ENCODE measurements around the gene KRTAP5-3.

KRTAP5-3 gene

GRCh38 chr11:1642288-1643145 is 34.3 kb upstream of the KRTAP5-3 start:
- DNase-seq: no peak

DNA sequence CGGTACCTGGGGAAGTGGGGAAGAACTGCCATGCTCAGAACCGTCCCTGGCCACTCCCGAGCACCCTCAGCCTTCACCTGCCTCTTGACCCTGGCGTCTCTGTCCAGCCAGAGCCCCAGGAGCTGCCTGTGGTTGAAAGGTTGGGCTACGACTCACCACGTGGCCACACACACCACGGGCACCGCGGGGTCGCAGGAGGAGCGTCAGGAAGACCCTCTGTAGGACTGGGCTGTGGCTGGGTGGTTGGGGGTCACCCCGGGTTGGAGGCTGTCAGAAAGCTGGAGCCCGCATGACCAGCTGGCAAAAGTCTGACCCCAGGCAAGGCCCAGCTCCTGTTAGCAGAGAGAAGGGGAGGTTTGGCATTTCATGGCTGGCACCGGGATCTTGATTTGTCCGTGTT is 32.8 kb upstream of the KRTAP5-3 start:
- no peak for DNase-seq

GRCh38 chr11:1640076-1640946 is 32.0 kb upstream of the KRTAP5-3 start:
- DNase-seq: peak; percentile 34

- no peak for DNase-seq
These were observed 31.4 kb upstream of the KRTAP5-3 start for GRCh38 chr11:1639666-1640065.

GRCh38 chr11:1639102-1639620 is 30.9 kb upstream of the KRTAP5-3 start:
- DNase-seq: no peak

DNA sequence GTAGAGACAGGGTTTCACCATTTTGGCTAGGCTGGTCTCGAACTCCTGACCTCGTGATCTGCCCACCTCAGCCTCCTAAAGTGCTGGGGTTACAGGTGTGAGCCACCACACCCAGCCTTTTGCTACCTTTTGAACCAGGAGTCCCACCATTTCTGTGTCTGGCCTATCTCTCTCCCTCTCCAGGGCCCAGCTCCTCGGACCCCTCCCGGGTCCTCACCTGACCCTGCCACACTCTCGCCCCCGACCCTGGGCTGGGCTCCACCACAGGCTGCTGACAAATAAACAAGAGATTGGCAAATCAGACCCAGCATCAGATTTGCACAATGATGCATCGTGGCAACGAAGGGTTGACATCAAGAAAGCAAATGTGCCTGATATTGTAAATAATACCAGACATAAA is 30.1 kb upstream of the KRTAP5-3 start:
- no peak for DNase-seq

GRCh38 chr11:1637628-1638027 is 29.4 kb upstream of the KRTAP5-3 start:
- no peak for DNase-seq

- DNase-seq: no peak
These were observed 28.2 kb upstream of the KRTAP5-3 start for GRCh38 chr11:1636291-1636950.

- no peak for DNase-seq
These were observed 25.6 kb upstream of the KRTAP5-3 start for GRCh38 chr11:1633864-1634263.

GRCh38 chr11:1632053-1632714 is 23.9 kb upstream of the KRTAP5-3 start:
- no peak for DNase-seq

DNA sequence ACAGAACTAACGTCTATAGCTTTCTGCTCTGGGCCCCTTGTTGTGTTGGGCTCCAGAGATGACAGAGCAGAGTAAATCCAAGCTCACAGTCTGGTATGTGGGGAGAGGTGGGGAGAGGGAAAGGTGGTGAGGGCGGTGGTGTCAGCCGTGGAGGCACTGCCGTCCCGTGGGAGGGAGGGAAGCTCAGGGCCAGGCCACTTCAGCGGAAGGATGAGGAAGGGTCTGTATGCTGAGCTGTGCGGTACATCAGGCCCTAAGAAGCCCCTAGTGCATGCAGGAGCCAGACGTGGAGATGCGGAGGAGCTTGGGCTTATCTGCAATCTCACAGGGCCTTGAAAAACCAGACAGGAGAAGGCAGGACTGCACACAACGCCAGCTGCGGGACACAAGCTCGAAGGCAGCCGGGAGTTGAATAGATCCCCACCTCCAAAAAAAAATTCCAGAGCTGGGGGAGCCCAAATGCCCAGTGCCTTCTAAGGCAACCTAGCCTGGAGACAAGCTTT is 22.9 kb upstream of the KRTAP5-3 start:
- no peak for DNase-seq

DNA sequence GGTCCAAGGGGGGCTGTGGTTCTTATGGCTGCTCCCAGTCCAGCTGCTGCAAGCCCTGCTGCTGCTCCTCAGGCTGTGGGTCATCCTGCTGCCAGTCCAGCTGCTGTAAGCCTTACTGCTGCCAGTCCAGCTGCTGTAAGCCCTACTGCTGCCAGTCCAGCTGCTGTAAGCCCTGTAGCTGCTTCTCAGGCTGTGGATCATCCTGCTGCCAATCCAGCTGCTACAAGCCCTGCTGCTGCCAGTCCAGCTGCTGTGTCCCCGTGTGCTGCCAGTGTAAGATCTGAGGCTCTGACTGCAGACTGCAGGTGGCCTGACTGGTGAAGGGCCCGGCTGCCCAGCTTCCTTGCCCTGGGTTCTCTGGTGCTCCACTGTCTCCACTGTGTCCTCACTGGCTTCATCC is 22.0 kb upstream of the KRTAP5-3 start:
- no peak for DNase-seq

- no peak for DNase-seq
These were observed 21.3 kb upstream of the KRTAP5-3 start, which contains the start of gene KRTAP5-5 for GRCh38 chr11:1629326-1630185. KRTAP5-5 (plus strand) TSS chr11:1629775; CDS start chr11:1629841, 66 bp downstream.

GRCh38 chr11:1628506-1629325 is 20.5 kb upstream of the KRTAP5-3 start:
- peak; percentile 64 for DNase-seq

DNA sequence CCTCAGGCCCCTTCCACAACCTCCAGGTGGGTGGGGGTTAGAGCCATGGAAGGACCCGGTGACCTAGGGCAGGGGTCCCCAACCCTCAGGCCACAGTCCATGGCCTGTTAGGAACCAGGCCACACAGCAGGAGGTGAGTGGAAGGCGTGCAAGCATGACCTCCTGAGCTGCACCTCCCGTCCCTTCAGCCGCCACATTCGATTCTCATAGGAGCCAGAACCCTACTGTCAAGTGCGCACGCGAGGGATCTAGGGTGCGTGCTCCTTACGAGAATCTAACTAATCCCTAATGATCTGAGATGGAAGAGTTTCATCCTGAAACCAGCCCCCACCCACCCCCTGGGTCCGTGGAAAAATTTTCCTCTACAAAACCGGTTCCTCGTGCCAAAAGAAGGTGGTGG is 17.3 kb upstream of the KRTAP5-3 start:
- no peak for DNase-seq

DNA sequence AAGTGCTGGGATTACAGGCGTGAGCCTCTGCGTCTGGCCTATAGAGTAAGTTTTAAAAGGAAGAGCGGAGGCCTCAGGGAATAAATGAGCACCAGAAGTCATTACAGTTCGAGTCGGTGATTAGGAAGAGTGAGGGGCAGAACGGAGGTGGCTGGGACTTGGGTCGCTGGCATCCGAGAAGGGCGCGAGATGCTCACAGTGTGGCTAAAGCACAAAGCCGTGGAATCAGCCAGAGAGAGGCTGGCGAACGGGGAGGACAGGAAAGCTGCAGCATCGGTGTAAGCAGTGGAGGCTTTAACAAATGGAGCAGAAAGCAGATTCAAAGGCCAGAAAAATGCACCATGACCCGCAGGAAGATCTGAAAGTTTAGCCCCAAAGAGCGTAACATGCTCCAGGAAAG is 16.4 kb upstream of the KRTAP5-3 start:
- DNase-seq: no peak

- no peak for DNase-seq
These were observed 15.5 kb upstream of the KRTAP5-3 start for GRCh38 chr11:1623716-1624115.

GRCh38 chr11:1622086-1622485 is 13.8 kb upstream of the KRTAP5-3 start, which contains the start of gene KRTAP5-4:
KRTAP5-4 (minus strand) TSS chr11:1622138; CDS start chr11:1622093, 45 bp downstream.
- no peak for DNase-seq

DNA sequence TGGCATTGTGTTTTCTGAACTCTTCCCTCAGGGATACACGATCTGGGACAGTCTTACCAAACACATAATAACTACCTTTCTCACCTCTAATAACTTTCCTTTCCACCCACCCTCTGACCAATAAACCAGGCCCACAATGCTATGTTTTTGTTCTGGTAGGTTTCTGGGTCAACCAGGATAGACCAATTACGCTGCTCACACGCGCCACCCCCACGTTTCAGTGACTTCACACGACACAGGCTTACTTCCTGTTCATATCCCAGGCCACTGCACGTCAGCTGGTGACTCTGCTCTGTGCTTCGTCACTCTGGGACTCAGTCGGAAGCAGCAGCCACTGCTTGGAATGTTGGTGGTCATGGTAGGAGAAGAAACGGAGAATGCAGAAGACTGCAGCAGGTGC is 11.2 kb upstream of the KRTAP5-3 start:
- no peak for DNase-seq

- no peak for DNase-seq
These were observed 10.0 kb upstream of the KRTAP5-3 start for GRCh38 chr11:1618231-1618630.

Data from stimulated activated CD4-positive, alpha-beta T cell treated with anti-CD3 and anti-CD28 coated beads, Interleukin-4, amount 100 ng/mL, for 1 hour (primary cell).